ENCODE data around the gene ENOX2. TPM values are rescaled to one million over a fixed set of nuclear protein-coding genes. Genes with fewer than 3 reads are reported as not detected.
"Not testable (repeated sequence)": the region's sequence is repeated elsewhere in the genome, so short reads cannot be mapped to it uniquely, and the experiment has no call there.

ENOX2 gene
- polyA plus RNA-seq, 1 donor from 2014 or later = 48.7 TPM

DNA sequence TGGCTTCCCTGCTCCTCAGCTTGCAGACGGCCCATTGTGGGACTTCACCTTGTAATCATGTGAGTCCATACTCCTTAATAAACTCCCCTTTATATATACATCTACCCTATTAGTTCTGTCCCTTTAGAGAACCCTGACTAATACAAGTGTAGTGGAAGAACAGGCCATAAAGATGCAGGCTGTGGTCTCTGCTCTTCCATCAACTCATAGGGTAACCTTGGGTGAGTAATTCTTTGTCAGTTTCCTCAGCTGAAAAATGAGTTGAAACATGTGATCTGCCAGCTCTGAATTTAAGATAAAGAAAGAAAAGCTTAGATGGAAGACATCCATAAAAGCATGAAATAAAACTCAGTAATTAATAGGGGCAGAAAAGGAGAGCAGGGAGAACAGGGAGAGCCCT is 103.6 kb downstream of the ENOX2 start:
- TF ChIP-seq REST (IDR thresholded peaks at IDR 0.05; ENCODE audit: borderline replicate concordance) (no peak), RAD21 (conservative IDR thresholded peaks at IDR 0.05) (no peak), POLR2AphosphoS5 (IDR thresholded peaks at IDR 0.05) (no peak), TAF1 (IDR thresholded peaks at IDR 0.05; ENCODE audit: low read depth) (no peak), EP300 (conservative IDR thresholded peaks at IDR 0.05; ENCODE audit: poor library complexity, severe bottlenecking) (no peak), EZH2 (IDR thresholded peaks at IDR 0.05; ENCODE audit: borderline replicate concordance, insufficient read depth, low read length, poor library complexity, severe bottlenecking) (no peak), MXI1 (conservative IDR thresholded peaks at IDR 0.05; ENCODE audit: poor library complexity, severe bottlenecking) (no peak), SMC3 (conservative IDR thresholded peaks at IDR 0.05; ENCODE audit: poor library complexity) (no peak)
- TF ChIP-seq, protein P1, sequence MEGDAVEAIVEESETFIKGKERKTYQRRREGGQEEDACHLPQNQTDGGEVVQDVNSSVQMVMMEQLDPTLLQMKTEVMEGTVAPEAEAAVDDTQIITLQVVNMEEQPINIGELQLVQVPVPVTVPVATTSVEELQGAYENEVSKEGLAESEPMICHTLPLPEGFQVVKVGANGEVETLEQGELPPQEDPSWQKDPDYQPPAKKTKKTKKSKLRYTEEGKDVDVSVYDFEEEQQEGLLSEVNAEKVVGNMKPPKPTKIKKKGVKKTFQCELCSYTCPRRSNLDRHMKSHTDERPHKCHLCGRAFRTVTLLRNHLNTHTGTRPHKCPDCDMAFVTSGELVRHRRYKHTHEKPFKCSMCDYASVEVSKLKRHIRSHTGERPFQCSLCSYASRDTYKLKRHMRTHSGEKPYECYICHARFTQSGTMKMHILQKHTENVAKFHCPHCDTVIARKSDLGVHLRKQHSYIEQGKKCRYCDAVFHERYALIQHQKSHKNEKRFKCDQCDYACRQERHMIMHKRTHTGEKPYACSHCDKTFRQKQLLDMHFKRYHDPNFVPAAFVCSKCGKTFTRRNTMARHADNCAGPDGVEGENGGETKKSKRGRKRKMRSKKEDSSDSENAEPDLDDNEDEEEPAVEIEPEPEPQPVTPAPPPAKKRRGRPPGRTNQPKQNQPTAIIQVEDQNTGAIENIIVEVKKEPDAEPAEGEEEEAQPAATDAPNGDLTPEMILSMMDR (IDR thresholded peaks at IDR 0.05; ENCODE audit: poor library complexity, severe bottlenecking) = no peak

DNA sequence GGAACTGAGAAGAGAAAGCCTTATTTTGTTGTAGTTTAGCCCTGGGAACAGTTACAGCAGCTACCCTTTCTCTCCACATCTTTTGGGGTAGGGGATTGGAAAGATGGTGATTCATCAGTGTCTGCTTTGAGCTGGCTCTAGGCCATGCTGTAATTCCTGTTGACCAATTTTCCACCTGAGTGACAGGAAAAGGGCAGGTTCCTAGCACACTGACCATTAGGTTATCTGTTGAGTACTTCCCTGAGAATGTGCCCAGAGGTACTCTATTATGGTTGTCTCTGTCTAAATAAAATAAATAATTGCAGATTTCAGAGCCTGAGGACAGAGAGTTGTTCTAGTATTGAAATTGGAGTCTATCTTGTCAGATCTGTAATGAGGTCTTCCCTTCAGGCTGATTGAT is 109.0 kb downstream of the ENOX2 start:
- TF ChIP-seq, protein P1 (IDR thresholded peaks at IDR 0.05; ENCODE audit: poor library complexity, severe bottlenecking) = no peak
- no peak for TF ChIP-seq EP300 (conservative IDR thresholded peaks at IDR 0.05; ENCODE audit: poor library complexity, severe bottlenecking)
- no peak for TF ChIP-seq REST (IDR thresholded peaks at IDR 0.05; ENCODE audit: borderline replicate concordance)
- TF ChIP-seq EZH2 (IDR thresholded peaks at IDR 0.05; ENCODE audit: borderline replicate concordance, insufficient read depth, low read length, poor library complexity, severe bottlenecking) = no peak
- TF ChIP-seq MXI1 (conservative IDR thresholded peaks at IDR 0.05; ENCODE audit: poor library complexity, severe bottlenecking) = no peak
- TF ChIP-seq RAD21 (conservative IDR thresholded peaks at IDR 0.05) = no peak
- TF ChIP-seq SMC3 (conservative IDR thresholded peaks at IDR 0.05; ENCODE audit: poor library complexity) = no peak
- no peak for TF ChIP-seq TAF1 (IDR thresholded peaks at IDR 0.05; ENCODE audit: low read depth)
- TF ChIP-seq POLR2AphosphoS5 (IDR thresholded peaks at IDR 0.05) = no peak
- Histone ChIP-seq H3K9me3 (ENCODE audit: low read length) (no peaks in the 10 kb centered on the region), H3K4me3 (ENCODE audit: low read length) (no peak overlapping the region), H3F3A (ENCODE audit: insufficient read depth, low read length, poor library complexity, severe bottlenecking) (no peaks in the 10 kb centered on the region), H3K4me2 (ENCODE audit: low read length) (no peak overlapping the region), H3K27me3 (ENCODE audit: insufficient read depth, low read depth, low read length) (no peaks in the 10 kb centered on the region), H3K27ac (ENCODE audit: low read length) (no peak overlapping the region), H3K36me3 (ENCODE audit: insufficient read depth, low read length) (no peaks in the 10 kb centered on the region), H3K9ac (ENCODE audit: low read length) (no peak overlapping the region), H2AFZ (ENCODE audit: low read depth, low read length) (no peak overlapping the region), H4K20me1 (ENCODE audit: insufficient read depth) (no peaks in the 10 kb centered on the region), H3K9me2 (ENCODE audit: insufficient read depth, low read length) (no peaks in the 10 kb centered on the region), H3K79me2 (replicated peaks; ENCODE audit: insufficient read depth, low read length) (no peaks in the 10 kb centered on the region)

More for the DNA sequence above, 103.6 kb downstream of the ENOX2 start:
- H3K27ac ChIP-seq (ENCODE audit: low read length) = no peak overlapping the region
- H3K79me2 ChIP-seq (replicated peaks; ENCODE audit: insufficient read depth, low read length) = no peaks in the 10 kb centered on the region
- no peak overlapping the region for H3K9ac ChIP-seq (ENCODE audit: low read length)
- H3K9me2 ChIP-seq (ENCODE audit: insufficient read depth, low read length) = no peaks in the 10 kb centered on the region
- H4K20me1 ChIP-seq (ENCODE audit: insufficient read depth) = no peaks in the 10 kb centered on the region
- no peak overlapping the region for H3K4me2 ChIP-seq (ENCODE audit: low read length)
- H3F3A ChIP-seq (ENCODE audit: insufficient read depth, low read length, poor library complexity, severe bottlenecking) = no peaks in the 10 kb centered on the region
- no peaks in the 10 kb centered on the region for H3K27me3 ChIP-seq (ENCODE audit: insufficient read depth, low read depth, low read length)
- no peaks in the 10 kb centered on the region for H3K36me3 ChIP-seq (ENCODE audit: insufficient read depth, low read length)
- no peaks in the 10 kb centered on the region for H3K9me3 ChIP-seq (ENCODE audit: low read length)
- no peak overlapping the region for H2AFZ ChIP-seq (ENCODE audit: low read depth, low read length)
- H3K4me3 ChIP-seq (ENCODE audit: low read length) = no peak overlapping the region

DNA sequence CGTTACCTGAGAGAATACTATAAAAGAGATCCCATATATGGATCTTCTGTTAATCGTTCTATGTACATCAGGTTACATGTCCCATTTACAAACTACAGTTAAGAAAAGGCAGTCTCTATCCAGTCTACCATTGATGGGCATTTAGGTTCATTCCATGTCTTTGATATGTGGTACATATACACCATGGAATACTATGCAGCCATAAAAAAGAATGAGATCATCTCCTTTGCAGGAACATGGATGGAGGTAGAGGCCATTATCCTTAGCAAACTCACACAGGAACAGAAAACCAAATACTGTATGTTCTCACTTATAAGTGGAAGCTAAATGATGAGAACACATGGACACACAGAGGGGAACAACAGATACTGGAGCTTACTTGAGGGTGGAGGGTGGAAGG is 111.1 kb downstream of the ENOX2 start:
- not testable (repeated sequence) for H3K9me3 ChIP-seq (ENCODE audit: low read length); H3K36me3 ChIP-seq (ENCODE audit: insufficient read depth, low read length)

More for the DNA sequence above, 111.1 kb downstream of the ENOX2 start:
- H3K9me2 ChIP-seq (ENCODE audit: insufficient read depth, low read length); H3K4me2 ChIP-seq (ENCODE audit: low read length); H3K9ac ChIP-seq (ENCODE audit: low read length); H3K27ac ChIP-seq (ENCODE audit: low read length); H3K79me2 ChIP-seq (replicated peaks; ENCODE audit: insufficient read depth, low read length); H3F3A ChIP-seq (ENCODE audit: insufficient read depth, low read length, poor library complexity, severe bottlenecking); H4K20me1 ChIP-seq (ENCODE audit: insufficient read depth); H3K4me3 ChIP-seq (ENCODE audit: low read length); H3K27me3 ChIP-seq (ENCODE audit: insufficient read depth, low read depth, low read length); H2AFZ ChIP-seq (ENCODE audit: low read depth, low read length): not testable (repeated sequence)

Data from neural cell (in vitro differentiated cells).